Caco-2 (cell line): ENCODE data around the gene TMEFF2. TPM values are rescaled to one million over a fixed set of nuclear protein-coding genes. Genes with fewer than 3 reads are reported as not detected.

Experiments used
- BruUV-seq: library from RNA; stranded (reverse); fragments of 400-500 nt; replicated peaks from 2 replicates; lab custom pipeline; 2021; lab: Mats Ljungman, UMichigan
- CTCF ChIA-PET: fragments of 300-600 bp; sonication (Branson Sonifier 250); formaldehyde crosslinking; loops from one replicate; lab custom pipeline; 2022; ENCODE audit warnings: antibody characterized with exemption; lab: Charles Lee
- POLR2A ChIA-PET: fragments of 300-600 bp; sonication (Branson Sonifier 250); formaldehyde crosslinking; loops from one replicate; lab custom pipeline; 2022; ENCODE audit warnings: antibody characterized with exemption; lab: Charles Lee
- DNase-seq, 2 experiments: peaks; one replicate each; pipeline versions ENCODE4 v3.0.0 to v3.0.0-alpha.2; 2020 to 2022
- H3K27me3 ChIP-seq: replicated peaks from 2 replicates; pipeline ENCODE4 v1.6.0; 2011; ENCODE audit warnings: low read length; ENCODE audit not compliant: control insufficient read depth, insufficient read depth
- H3K36me3 ChIP-seq: 2 replicates; pipeline ENCODE4 v1.5.1; 2011; ENCODE audit warnings: low read length; ENCODE audit not compliant: control insufficient read depth, insufficient read depth
- H3K4me1 ChIP-seq: fragments of 250-450 bp; sonication (Bioruptor Pico); 2 replicates; pipeline ENCODE4 v1.5.1; 2020; ENCODE audit warnings: mild to moderate bottlenecking
- H3K4me3 ChIP-seq: 2 replicates; pipeline ENCODE4 v1.5.1; 2011; ENCODE audit warnings: low read depth, mild to moderate bottlenecking, control low read depth, low read length
- H3K9me3 ChIP-seq: fragments of 250-450 bp; sonication (Bioruptor Pico); 2 replicates; pipeline ENCODE4 v1.5.1; 2020; ENCODE audit warnings: mild to moderate bottlenecking, moderate library complexity
- H3K27ac Mint-ChIP-seq: one replicate; pipeline ENCODE4 v1.8.0; 2022; ENCODE audit warnings: mixed read lengths; ENCODE audit not compliant: unreplicated experiment
- H3K27me3 Mint-ChIP-seq: one replicate; pipeline ENCODE4 v1.8.0; 2022; ENCODE audit warnings: mixed read lengths; ENCODE audit not compliant: insufficient read depth, unreplicated experiment
- H3K36me3 Mint-ChIP-seq: one replicate; pipeline ENCODE4 v1.8.0; 2022; ENCODE audit warnings: mild to moderate bottlenecking, mixed read lengths; ENCODE audit not compliant: insufficient read depth, unreplicated experiment
- H3K4me1 Mint-ChIP-seq: one replicate; pipeline ENCODE4 v1.8.0; 2022; ENCODE audit warnings: low read depth, mixed read lengths; ENCODE audit not compliant: unreplicated experiment
- H3K4me3 Mint-ChIP-seq: one replicate; pipeline ENCODE4 v1.8.0; 2022; ENCODE audit warnings: mild to moderate bottlenecking, moderate library complexity, mixed read lengths; ENCODE audit not compliant: unreplicated experiment
- H3K9me3 Mint-ChIP-seq: one replicate; pipeline ENCODE4 v1.8.0; 2022; ENCODE audit warnings: mixed read lengths; ENCODE audit not compliant: unreplicated experiment
- intact Hi-C: fragments of 100-400 bp; cut with micrococcal nuclease; formaldehyde crosslinking; loops from one replicate; pipeline ENCODE4 v1.10.0; 2022; ENCODE audit not compliant: unreplicated experiment
- total RNA-seq: library from RNA; stranded (reverse); gene quantifications from 2 replicates; pipeline ENCODE4 v1.2.3, GENCODE V29; 2022
- TF ChIP-seq, protein P1 (sequence below), 2 experiments: fragments of 200-600 bp in 1 of 2; IDR thresholded peaks; 1 replicate in 1 of 2; 2 replicates in 1 of 2; pipeline versions ENCODE4 v1.5.1 to v1.8.0; 2011 to 2022; ENCODE audit warnings: antibody characterized with exemption in 1 of 2, control low read depth in 1 of 2, inconsistent platforms in 1 of 2, low read depth in 1 of 2, low read length in 1 of 2, mild to moderate bottlenecking in 1 of 2, moderate library complexity in 1 of 2; ENCODE audit not compliant: insufficient read depth in 1 of 2, severe bottlenecking in 1 of 2, unreplicated experiment in 1 of 2

Gene TMEFF2
- total RNA-seq, 1 experiment from 2014 or later = not detected

DNA sequence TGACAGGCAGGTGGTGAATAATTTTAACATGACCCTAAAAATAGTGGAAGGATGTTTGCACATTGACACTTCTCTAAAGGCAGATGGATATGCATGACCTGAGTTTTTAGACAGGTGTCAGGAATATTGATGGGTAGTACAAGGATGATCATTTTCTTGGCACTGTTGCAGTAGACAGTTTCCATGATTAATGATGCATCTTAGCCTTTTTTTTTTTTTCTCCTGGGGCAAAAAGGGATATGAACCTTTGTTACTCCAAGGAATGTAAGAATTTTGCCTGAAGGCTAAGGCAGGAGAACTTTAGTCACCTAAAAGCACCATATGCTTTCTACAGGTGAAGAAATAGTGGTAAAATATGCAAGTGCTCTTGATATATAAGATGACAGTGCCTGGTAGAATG, 211.5 kb downstream of the TMEFF2 start:
- Mint-ChIP-seq H3K4me3 (no peak overlapping the region), H3K27ac (no peak overlapping the region), H3K36me3 (no peaks in the 10 kb centered on the region), H3K27me3 (no peaks in the 10 kb centered on the region), H3K4me1 (no peaks in the 10 kb centered on the region), H3K9me3 (no peaks in the 10 kb centered on the region)
- no peaks in the 10 kb centered on the region for H3K4me1 ChIP-seq
- no peak overlapping the region for H3K4me3 ChIP-seq
- ChIA-PET CTCF (no interaction called here), POLR2A (no interaction called here)
- no peak for DNase-seq
- no peaks in the 10 kb centered on the region for H3K27me3 ChIP-seq
- TF ChIP-seq, protein P1, sequence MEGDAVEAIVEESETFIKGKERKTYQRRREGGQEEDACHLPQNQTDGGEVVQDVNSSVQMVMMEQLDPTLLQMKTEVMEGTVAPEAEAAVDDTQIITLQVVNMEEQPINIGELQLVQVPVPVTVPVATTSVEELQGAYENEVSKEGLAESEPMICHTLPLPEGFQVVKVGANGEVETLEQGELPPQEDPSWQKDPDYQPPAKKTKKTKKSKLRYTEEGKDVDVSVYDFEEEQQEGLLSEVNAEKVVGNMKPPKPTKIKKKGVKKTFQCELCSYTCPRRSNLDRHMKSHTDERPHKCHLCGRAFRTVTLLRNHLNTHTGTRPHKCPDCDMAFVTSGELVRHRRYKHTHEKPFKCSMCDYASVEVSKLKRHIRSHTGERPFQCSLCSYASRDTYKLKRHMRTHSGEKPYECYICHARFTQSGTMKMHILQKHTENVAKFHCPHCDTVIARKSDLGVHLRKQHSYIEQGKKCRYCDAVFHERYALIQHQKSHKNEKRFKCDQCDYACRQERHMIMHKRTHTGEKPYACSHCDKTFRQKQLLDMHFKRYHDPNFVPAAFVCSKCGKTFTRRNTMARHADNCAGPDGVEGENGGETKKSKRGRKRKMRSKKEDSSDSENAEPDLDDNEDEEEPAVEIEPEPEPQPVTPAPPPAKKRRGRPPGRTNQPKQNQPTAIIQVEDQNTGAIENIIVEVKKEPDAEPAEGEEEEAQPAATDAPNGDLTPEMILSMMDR (IDR thresholded peaks at IDR 0.05; ENCODE audit: insufficient read depth in 1 of 2, low read depth in 1 of 2, low read length in 1 of 2, severe bottlenecking in 1 of 2, unreplicated experiment in 1 of 2) = no peak
- H3K9me3 ChIP-seq = no peaks in the 10 kb centered on the region
- no peaks in the 10 kb centered on the region for H3K36me3 ChIP-seq
- intact Hi-C loops = no loop called here
- no TSS peak for BruUV-seq

DNA sequence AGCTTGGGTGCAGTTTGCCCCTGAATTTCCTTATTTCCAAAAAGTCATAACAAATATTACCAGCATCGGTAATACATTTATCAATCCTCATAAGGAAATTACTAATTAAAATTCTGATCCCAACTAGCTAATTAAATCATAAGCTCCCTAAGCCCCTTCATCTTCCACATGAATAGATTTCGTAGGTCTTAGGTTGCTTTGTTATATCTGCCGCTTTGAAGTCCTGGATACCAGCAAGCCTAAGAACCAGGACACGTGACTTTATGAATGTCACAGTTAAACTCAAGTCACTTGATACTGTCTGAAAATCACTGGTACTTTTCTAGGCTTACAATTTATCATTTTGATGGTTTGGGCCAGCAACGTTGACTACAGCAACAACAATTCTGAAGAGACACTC, 213.0 kb downstream of the TMEFF2 start:
- POLR2A ChIA-PET = no interaction called here
- Histone ChIP-seq H3K4me3 (no peak overlapping the region), H3K27me3 (no peaks in the 10 kb centered on the region), H3K9me3 (no peaks in the 10 kb centered on the region), H3K36me3 (no peaks in the 10 kb centered on the region), H3K4me1 (no peaks in the 10 kb centered on the region)
- no peak for DNase-seq
- no peaks in the 10 kb centered on the region for H3K36me3 Mint-ChIP-seq
- H3K9me3 Mint-ChIP-seq = no peaks in the 10 kb centered on the region
- intact Hi-C loops = no loop called here
- CTCF ChIA-PET = no interaction called here
- no peaks in the 10 kb centered on the region for H3K27me3 Mint-ChIP-seq
- peaks cover under 1% of the 10 kb centered on the region for H3K4me1 Mint-ChIP-seq
- no TSS peak for BruUV-seq
- no peak overlapping the region for H3K4me3 Mint-ChIP-seq
- TF ChIP-seq, protein P1 (IDR thresholded peaks at IDR 0.05; ENCODE audit: insufficient read depth in 1 of 2, low read depth in 1 of 2, low read length in 1 of 2, severe bottlenecking in 1 of 2, unreplicated experiment in 1 of 2) = no peak
- no peak overlapping the region for H3K27ac Mint-ChIP-seq

DNA sequence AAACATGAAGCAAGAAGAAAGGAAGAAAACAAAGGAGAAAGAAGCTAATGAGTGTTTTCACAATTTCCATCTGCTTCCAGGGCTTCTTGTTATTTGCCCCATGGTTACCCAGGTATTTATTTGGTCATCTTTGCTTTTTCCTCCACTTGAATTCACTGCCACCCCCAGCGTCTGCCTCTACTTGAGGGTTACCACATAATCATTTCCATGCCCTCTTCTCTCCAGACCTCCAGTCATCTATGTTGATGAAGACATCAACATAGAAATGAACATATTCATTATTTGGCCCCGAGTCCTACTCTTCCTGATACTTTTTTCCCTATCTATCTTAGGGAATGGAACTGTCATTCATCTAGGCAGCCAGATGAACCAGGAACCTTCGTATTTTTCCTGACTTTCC, 214.2 kb downstream of the TMEFF2 start:
- BruUV-seq = no TSS peak
- CTCF ChIA-PET = no interaction called here
- no peak overlapping the region for H3K27ac Mint-ChIP-seq

More for the DNA sequence above, 214.2 kb downstream of the TMEFF2 start:
- H3K4me3 ChIP-seq = no peak overlapping the region
- H3K27me3 Mint-ChIP-seq = no peaks in the 10 kb centered on the region
- peaks cover 6% of the 10 kb centered on the region; the same call in 1 of the 2 replicates for H3K4me1 ChIP-seq
- H3K9me3 ChIP-seq = no peaks in the 10 kb centered on the region
- no peaks in the 10 kb centered on the region for H3K36me3 Mint-ChIP-seq
- peaks cover 6% of the 10 kb centered on the region for H3K4me1 Mint-ChIP-seq
- POLR2A ChIA-PET = no interaction called here
- TF ChIP-seq, protein P1 (IDR thresholded peaks at IDR 0.05; ENCODE audit: insufficient read depth in 1 of 2, low read depth in 1 of 2, low read length in 1 of 2, severe bottlenecking in 1 of 2, unreplicated experiment in 1 of 2) = no peak
- no peaks in the 10 kb centered on the region for H3K36me3 ChIP-seq
- intact Hi-C loops = no loop called here
- no peaks in the 10 kb centered on the region for H3K27me3 ChIP-seq
- no peak overlapping the region for H3K4me3 Mint-ChIP-seq
- H3K9me3 Mint-ChIP-seq = no peaks in the 10 kb centered on the region
- no peak for DNase-seq
